Transverse colon (tissue), 3 donors: ENCODE measurements around the gene IQCM.

ENCODE experiments used
- CTCF ChIP-seq, 5 experiments: fragments of 200-600 bp in 3 of 5; fragments of 450-650 bp in 2 of 5; sonication (generic) in 3 of 5; IDR thresholded peaks; 1 replicate in 2 of 5; 2 replicates in 3 of 5; pipeline ENCODE4 v1.5.1; 2016 to 2017; ENCODE audit warnings: antibody characterized with exemption in 5 of 5, inconsistent platforms in 3 of 5, mild to moderate bottlenecking in 2 of 5, moderate library complexity in 1 of 5
- POLR2A ChIP-seq: fragments of 450-650 bp; IDR thresholded peaks from one replicate; pipeline ENCODE4 v1.6.1; 2016; ENCODE audit warnings: antibody characterized with exemption, mild to moderate bottlenecking, moderate library complexity

- no peak for TF ChIP-seq POLR2A
- no peak for TF ChIP-seq CTCF (IDR thresholded peaks at IDR 0.05)
Measured at GRCh38 chr4:149831656-149832208, 16.1 kb upstream of the IQCM start.
